GM12878 (cell line): Measurements from ENCODE around the gene SLC12A7. TPM values are rescaled to one million over a fixed set of nuclear protein-coding genes. Genes with fewer than 3 reads are reported as not detected.

Experiments
- ASH2L ChIP-seq: fragments of 300-600, 200-600 bp; sonication (generic); IDR thresholded peaks from 2 replicates; pipeline ENCODE4 v1.6.1; 2017; ENCODE audit warnings: low read depth, mild to moderate bottlenecking, borderline replicate concordance
- IKZF2 ChIP-seq, 2 experiments: fragments of 450-650 bp; IDR thresholded peaks; 2 replicates each; pipeline ENCODE4 v1.6.1; 2017; ENCODE audit warnings: mild to moderate bottlenecking in 2 of 2, moderate library complexity in 2 of 2
- MEF2A ChIP-seq: IDR thresholded peaks from 2 replicates; pipeline ENCODE4 v1.6.1; 2011; ENCODE audit warnings: low read depth, mild to moderate bottlenecking, low read length, moderate library complexity; ENCODE audit not compliant: insufficient read depth
- SUZ12 ChIP-seq: fragments of 200-600 bp; sonication (generic); IDR thresholded peaks from one replicate; pipeline ENCODE4 v1.6.1; 2018; ENCODE audit warnings: antibody characterized with exemption, mild to moderate bottlenecking; ENCODE audit not compliant: unreplicated experiment
- TCF3 ChIP-seq: IDR thresholded peaks from 2 replicates; pipeline ENCODE4 v1.6.1; 2012; ENCODE audit warnings: low read depth, mild to moderate bottlenecking, low read length, borderline replicate concordance; ENCODE audit not compliant: insufficient read depth
- polyA plus RNA-seq, 11 experiments: library from polyadenylated mRNA; depleted of rRNA in 4 of 11; unstranded in 6 of 11; stranded (reverse) in 5 of 11; fragments of >200 nt; fragmentation: Nextera tagmentation in 4 of 11; fragmentation: Illumina TruSeq in 1 of 11; extraction: Ambion mirVana in 4 of 11; extraction: Trizol in 1 of 11; gene quantifications; 1 replicate in 1 of 11; 2 replicates in 10 of 11; pipeline versions ENCODE4 v1.2.1 to v1.2.3, GENCODE V29; 2011 to 2016; ENCODE audit warnings: inconsistent platforms in 2 of 11, missing spikeins in 2 of 11, low read depth in 1 of 11
- total RNA-seq, 4 experiments: library from RNA; depleted of rRNA in 3 of 4; stranded (reverse); fragments of >200 nt in 3 of 4; fragmentation: Illumina TruSeq in 1 of 4; extraction: Trizol in 1 of 4; gene quantifications; 2 replicates each; pipeline versions ENCODE4 v1.2.1 to v1.2.3, GENCODE V29; 2013 to 2021
- TF ChIP-seq, protein P1 (sequence below): fragments of 450-650 bp; IDR thresholded peaks from 2 replicates; pipeline ENCODE4 v1.6.1; 2017; ENCODE audit warnings: mild to moderate bottlenecking, moderate library complexity
- TF ChIP-seq, protein P2 (sequence below): fragments of 450-650 bp; IDR thresholded peaks from 2 replicates; pipeline ENCODE4 v1.6.1; 2017; ENCODE audit warnings: mild to moderate bottlenecking, moderate library complexity
- TF ChIP-seq, protein P3 (sequence below): IDR thresholded peaks from 2 replicates; pipeline ENCODE4 v1.6.1; 2011; ENCODE audit warnings: borderline replicate concordance, low read depth, mild to moderate bottlenecking, moderate library complexity, mixed read lengths, low read length; ENCODE audit not compliant: insufficient read depth; ENCODE audit errors: extremely low read length

SLC12A7 gene
- total and polyA plus RNA-seq, 10 of the 15 experiments (the other 5 are each of a cell fraction or from before 2014, with no cell fraction given), result 0.10 to 10.0 (median 2.9) TPM

DNA sequence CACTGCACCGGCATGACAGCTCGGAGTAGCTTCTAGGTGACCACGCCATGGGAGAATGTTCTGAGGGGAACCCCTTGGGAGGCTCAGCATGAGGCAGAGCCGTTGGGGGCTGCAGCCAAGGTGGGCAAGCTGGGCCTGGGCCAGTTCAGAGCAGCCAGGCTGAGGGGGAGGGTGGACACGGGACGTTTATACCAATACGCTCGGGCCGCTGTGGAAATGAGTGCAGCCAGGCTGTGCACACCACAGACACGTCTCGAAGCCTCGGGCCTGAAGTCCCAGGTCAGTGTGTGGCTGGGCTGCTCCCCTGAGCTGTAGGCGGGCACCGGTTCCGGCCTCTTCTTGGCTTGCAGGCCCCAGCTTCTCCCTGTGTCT, 28.9 kb upstream of the SLC12A7 start (continued):
- TF ChIP-seq, protein P1, sequence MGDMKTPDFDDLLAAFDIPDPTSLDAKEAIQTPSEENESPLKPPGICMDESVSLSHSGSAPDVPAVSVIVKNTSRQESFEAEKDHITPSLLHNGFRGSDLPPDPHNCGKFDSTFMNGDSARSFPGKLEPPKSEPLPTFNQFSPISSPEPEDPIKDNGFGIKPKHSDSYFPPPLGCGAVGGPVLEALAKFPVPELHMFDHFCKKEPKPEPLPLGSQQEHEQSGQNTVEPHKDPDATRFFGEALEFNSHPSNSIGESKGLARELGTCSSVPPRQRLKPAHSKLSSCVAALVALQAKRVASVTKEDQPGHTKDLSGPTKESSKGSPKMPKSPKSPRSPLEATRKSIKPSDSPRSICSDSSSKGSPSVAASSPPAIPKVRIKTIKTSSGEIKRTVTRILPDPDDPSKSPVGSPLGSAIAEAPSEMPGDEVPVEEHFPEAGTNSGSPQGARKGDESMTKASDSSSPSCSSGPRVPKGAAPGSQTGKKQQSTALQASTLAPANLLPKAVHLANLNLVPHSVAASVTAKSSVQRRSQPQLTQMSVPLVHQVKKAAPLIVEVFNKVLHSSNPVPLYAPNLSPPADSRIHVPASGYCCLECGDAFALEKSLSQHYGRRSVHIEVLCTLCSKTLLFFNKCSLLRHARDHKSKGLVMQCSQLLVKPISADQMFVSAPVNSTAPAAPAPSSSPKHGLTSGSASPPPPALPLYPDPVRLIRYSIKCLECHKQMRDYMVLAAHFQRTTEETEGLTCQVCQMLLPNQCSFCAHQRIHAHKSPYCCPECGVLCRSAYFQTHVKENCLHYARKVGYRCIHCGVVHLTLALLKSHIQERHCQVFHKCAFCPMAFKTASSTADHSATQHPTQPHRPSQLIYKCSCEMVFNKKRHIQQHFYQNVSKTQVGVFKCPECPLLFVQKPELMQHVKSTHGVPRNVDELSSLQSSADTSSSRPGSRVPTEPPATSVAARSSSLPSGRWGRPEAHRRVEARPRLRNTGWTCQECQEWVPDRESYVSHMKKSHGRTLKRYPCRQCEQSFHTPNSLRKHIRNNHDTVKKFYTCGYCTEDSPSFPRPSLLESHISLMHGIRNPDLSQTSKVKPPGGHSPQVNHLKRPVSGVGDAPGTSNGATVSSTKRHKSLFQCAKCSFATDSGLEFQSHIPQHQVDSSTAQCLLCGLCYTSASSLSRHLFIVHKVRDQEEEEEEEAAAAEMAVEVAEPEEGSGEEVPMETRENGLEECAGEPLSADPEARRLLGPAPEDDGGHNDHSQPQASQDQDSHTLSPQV, result no peak
- no peak for TF ChIP-seq SUZ12
- TF ChIP-seq, protein P2, sequence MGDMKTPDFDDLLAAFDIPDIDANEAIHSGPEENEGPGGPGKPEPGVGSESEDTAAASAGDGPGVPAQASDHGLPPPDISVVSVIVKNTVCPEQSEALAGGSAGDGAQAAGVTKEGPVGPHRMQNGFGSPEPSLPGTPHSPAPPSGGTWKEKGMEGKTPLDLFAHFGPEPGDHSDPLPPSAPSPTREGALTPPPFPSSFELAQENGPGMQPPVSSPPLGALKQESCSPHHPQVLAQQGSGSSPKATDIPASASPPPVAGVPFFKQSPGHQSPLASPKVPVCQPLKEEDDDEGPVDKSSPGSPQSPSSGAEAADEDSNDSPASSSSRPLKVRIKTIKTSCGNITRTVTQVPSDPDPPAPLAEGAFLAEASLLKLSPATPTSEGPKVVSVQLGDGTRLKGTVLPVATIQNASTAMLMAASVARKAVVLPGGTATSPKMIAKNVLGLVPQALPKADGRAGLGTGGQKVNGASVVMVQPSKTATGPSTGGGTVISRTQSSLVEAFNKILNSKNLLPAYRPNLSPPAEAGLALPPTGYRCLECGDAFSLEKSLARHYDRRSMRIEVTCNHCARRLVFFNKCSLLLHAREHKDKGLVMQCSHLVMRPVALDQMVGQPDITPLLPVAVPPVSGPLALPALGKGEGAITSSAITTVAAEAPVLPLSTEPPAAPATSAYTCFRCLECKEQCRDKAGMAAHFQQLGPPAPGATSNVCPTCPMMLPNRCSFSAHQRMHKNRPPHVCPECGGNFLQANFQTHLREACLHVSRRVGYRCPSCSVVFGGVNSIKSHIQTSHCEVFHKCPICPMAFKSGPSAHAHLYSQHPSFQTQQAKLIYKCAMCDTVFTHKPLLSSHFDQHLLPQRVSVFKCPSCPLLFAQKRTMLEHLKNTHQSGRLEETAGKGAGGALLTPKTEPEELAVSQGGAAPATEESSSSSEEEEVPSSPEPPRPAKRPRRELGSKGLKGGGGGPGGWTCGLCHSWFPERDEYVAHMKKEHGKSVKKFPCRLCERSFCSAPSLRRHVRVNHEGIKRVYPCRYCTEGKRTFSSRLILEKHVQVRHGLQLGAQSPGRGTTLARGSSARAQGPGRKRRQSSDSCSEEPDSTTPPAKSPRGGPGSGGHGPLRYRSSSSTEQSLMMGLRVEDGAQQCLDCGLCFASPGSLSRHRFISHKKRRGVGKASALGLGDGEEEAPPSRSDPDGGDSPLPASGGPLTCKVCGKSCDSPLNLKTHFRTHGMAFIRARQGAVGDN, result no peak
- no peak for TF ChIP-seq MEF2A
- TF ChIP-seq, protein P3, sequence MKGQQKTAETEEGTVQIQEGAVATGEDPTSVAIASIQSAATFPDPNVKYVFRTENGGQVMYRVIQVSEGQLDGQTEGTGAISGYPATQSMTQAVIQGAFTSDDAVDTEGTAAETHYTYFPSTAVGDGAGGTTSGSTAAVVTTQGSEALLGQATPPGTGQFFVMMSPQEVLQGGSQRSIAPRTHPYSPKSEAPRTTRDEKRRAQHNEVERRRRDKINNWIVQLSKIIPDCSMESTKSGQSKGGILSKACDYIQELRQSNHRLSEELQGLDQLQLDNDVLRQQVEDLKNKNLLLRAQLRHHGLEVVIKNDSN, result no peak
- no peak for TF ChIP-seq ASH2L
- TF ChIP-seq IKZF2 (IDR thresholded peaks at IDR 0.05), result no peak
- TF ChIP-seq TCF3, result no peak
